ENCODE measurements around the gene ANG.

DNA sequence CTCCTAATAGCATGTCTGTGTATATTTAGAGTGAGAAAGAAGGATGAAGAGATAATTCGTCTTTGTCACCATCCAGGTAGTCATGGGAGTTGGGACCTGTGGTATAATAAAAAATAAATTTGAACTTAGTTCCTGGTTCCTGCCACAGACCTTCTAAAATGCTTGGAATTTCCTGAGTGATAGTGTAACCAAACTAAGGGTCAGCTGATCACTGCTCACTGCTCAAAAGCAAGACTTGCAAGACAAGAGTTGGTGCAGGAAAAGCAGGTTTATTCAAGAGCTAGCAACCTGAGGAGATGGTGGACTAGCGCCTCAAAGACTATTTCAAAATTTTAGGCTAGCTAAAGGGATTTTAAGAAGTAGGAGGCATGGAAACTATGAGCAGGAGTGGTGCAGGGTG, 19.1 kb downstream of the ANG start:
- TF ChIP-seq, protein P1, sequence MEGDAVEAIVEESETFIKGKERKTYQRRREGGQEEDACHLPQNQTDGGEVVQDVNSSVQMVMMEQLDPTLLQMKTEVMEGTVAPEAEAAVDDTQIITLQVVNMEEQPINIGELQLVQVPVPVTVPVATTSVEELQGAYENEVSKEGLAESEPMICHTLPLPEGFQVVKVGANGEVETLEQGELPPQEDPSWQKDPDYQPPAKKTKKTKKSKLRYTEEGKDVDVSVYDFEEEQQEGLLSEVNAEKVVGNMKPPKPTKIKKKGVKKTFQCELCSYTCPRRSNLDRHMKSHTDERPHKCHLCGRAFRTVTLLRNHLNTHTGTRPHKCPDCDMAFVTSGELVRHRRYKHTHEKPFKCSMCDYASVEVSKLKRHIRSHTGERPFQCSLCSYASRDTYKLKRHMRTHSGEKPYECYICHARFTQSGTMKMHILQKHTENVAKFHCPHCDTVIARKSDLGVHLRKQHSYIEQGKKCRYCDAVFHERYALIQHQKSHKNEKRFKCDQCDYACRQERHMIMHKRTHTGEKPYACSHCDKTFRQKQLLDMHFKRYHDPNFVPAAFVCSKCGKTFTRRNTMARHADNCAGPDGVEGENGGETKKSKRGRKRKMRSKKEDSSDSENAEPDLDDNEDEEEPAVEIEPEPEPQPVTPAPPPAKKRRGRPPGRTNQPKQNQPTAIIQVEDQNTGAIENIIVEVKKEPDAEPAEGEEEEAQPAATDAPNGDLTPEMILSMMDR (IDR thresholded peaks at IDR 0.05), result no peak
- TF ChIP-seq GABPA (IDR thresholded peaks at IDR 0.05; ENCODE audit: low read depth), result no peak

All from SK-N-SH (cell line).